Measurements from ENCODE around the gene OR7E24. TPM values are rescaled to one million over a fixed set of nuclear protein-coding genes. Genes with fewer than 3 reads are reported as not detected.

Gene OR7E24
- total RNA-seq (not detected in 2 replicates), polyA plus RNA-seq (not detected in 2 replicates), polyA minus RNA-seq (not detected in 2 replicates), Bru-seq, nascent RNA (not detected), BruChase-seq, experiment 1, labeled RNA remaining after a 6-hour chase (not detected), BruChase-seq, experiment 2, labeled RNA remaining after a 2-hour chase (not detected)
- not detected in 2 replicates for polyA plus RNA-seq (2011; cell fraction: cytosol; rRNA removed)
- polyA plus RNA-seq (2011; cell fraction: nucleus; rRNA removed): not detected in 2 replicates
- polyA plus RNA-seq (2012): not detected in 2 replicates
- polyA minus RNA-seq (2011; cell fraction: cytosol; rRNA and poly(A)+ RNA removed): not detected
- not detected in 2 replicates for polyA minus RNA-seq (2011; cell fraction: nucleus; rRNA and poly(A)+ RNA removed)
- long read RNA-seq: 0 reads

- Histone ChIP-seq H3K9me1 (replicated peaks; ENCODE audit: control insufficient read depth, extremely low read depth, insufficient read depth, low read length) (no peaks in the 10 kb centered on the region), H3K4me3 (replicated peaks in 1 of 3; ENCODE audit: insufficient read depth in 1 of 3, low read depth in 1 of 3, low read length in 3 of 3) (no peak within 1 kb of the TSS), H3K27ac (ENCODE audit: insufficient read depth, low read depth, low read length) (no peak within 1 kb of the TSS), H3K4me2 (ENCODE audit: insufficient read depth, low read length) (no peak within 1 kb of the TSS), H2AFZ (ENCODE audit: low read depth, low read length) (no peak within 1 kb of the TSS), H3K27me3 (ENCODE audit: control insufficient read depth in 2 of 2, insufficient read depth in 2 of 2, low read length in 2 of 2) (no peaks in the 10 kb centered on the region), H3K79me2 (ENCODE audit: control insufficient read depth, insufficient read depth, low read length) (no peaks in the 10 kb centered on the region), H3K9me3 (replicated peaks; ENCODE audit: control insufficient read depth, insufficient read depth, low read length) (peaks cover 2% of the 10 kb centered on the region), H3K4me1 (ENCODE audit: control insufficient read depth, extremely low read depth, insufficient read depth, low read length) (no peaks in the 10 kb centered on the region), H3K9ac (replicated peaks; ENCODE audit: extremely low read depth, insufficient read depth, low read length) (no peak within 1 kb of the TSS), H3K36me3 (ENCODE audit: control insufficient read depth in 2 of 2, extremely low read depth in 1 of 2, insufficient read depth in 2 of 2, low read length in 2 of 2) (no peaks in the 10 kb centered on the region), H4K20me1 (replicated peaks; ENCODE audit: control insufficient read depth, extremely low read depth, insufficient read depth, low read length) (no peaks in the 10 kb centered on the region)
- intact Hi-C loops (cut with micrococcal nuclease) (no loop called here), dilution Hi-C loops (cut with MboI; ENCODE audit: extremely low pct_ligation_motif_present, low sequenced_read_pairs) (no loop called here)
- TF ChIP-seq MYC (IDR thresholded peaks at IDR 0.05; ENCODE audit: low read depth, low read length) (no peak), GATA2 (IDR thresholded peaks at IDR 0.05; ENCODE audit: insufficient read depth, insufficient read length, low read depth, low read length) (no peak), FOS (IDR thresholded peaks at IDR 0.05; ENCODE audit: borderline replicate concordance, insufficient read depth, low read length) (no peak), POLR2A (IDR thresholded peaks at IDR 0.05; ENCODE audit: low read depth, low read length) (no peak), POLR2AphosphoS5 (IDR thresholded peaks at IDR 0.05; ENCODE audit: insufficient read depth, low read depth, low read length) (no peak), CTCF (IDR thresholded peaks at IDR 0.05; ENCODE audit: extremely low read depth in 1 of 2, insufficient read depth in 1 of 2, low read depth in 1 of 2, low read length in 2 of 2) (no peak), JUN (IDR thresholded peaks at IDR 0.05; ENCODE audit: borderline replicate concordance, insufficient read depth, insufficient read length, low read depth) (no peak), EZH2 (IDR thresholded peaks at IDR 0.05; ENCODE audit: borderline replicate concordance, low read depth, low read length, severe bottlenecking) (no peak)
- TF ChIP-seq, protein P1, sequence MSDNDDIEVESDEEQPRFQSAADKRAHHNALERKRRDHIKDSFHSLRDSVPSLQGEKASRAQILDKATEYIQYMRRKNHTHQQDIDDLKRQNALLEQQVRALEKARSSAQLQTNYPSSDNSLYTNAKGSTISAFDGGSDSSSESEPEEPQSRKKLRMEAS (IDR thresholded peaks at IDR 0.05; ENCODE audit: insufficient read depth, insufficient read length): no peak
- FAIRE-seq (no peak), DNase-seq (ENCODE audit: low read depth, low spot score) (no peak)
- CTCF ChIA-PET: no interaction called here
- BruUV-seq (replicated peaks): no TSS peak
- POLR2A ChIA-PET: no interaction called here
These were observed at the start of gene OR7E24 for GRCh38 chr19:9250630-9251029. OR7E24 (plus strand) TSS chr19:9250930; CDS start chr19:9251044, 114 bp downstream.
